Hypothalamus (tissue), 51 donors: Measurements from ENCODE around the gene C1QTNF8.
"Not testable (repeated sequence)": the region's sequence is repeated elsewhere in the genome, so short reads cannot be mapped to it uniquely, and the experiment has no call there.

Source experiments
- DNase-seq, 51 donors: peaks; one replicate each; lab custom pipeline; 2025; lab: John Stamatoyannopoulos, UW

C1QTNF8 gene

DNA sequence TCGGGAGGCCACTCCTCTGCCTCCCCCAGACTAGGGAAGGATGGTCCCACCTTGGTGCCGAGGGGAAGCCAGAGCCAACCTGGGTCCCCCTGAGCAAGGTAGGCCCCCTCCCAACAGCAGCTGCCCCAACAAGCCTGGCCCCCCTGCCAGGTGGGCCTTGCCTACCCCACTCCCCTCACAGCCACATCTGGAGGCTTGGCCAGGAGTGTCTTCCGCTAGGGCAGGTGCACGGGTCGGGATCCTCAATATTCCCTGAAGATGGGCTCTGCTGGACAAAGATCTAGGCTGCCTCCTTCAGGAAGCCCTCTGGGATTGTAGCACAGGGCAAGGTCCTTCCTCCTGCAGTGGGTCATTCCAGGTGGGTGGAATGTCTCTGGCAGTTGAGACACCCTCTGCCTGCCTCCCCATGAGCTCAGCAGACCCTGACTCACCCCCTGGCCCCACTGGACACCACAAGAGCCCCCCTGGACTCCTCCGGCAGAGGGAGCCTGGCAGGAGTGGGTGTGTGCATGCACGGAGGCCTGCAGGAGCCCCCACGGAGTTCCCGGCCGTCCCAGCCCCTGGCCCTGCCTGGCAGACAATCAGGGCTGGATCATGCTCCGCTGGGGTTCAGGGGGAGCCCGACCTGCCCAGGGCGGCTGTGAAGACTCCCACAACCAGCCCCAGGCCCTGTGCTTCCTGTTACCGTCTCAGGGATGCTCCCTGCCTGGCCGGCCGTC lies 435 bp downstream of the C1QTNF8 start:
- no peak for DNase-seq

DNA sequence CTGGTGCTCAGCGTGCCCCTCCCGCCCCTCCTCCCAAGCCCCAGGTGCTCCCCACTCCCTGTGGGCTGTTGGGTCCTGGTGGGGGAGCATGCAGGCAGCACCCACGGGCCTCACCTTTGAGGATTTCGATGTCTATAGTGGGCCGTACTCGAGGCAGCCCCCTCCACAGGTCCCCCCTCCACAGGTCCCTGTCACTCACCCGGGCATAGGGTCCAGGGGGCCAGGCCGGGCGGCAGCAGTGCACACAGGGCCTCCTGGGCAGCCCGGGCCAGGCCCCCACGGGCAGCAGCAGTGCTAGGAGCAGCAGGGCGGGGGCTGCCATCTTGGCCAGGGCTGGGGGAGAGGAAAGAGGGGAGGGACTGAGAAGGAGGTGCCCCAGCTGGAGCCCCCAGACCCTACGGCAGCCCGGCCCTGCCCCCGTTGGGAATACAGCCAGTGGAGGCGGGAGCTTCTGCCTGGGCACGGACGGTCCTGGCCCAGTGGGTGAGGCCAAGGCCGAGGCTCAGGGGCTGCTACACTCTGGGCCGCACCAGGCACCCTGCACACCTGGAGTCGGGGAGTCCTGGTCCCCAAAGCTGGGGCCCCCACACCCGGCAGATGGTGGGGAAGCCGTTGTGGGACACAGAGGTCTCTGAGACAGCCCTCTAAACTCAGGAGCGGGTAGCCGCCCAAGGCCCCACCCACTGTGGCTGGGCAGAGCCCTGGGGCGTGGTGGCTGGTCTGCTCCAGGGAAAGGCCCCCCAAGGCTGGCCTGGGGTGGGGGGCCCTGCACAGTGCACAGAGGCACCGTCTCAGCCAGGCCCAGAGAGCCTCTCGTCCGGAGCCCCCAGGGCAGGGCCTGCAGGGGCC lies 1.2 kb downstream of the C1QTNF8 start:
- no peak for DNase-seq

- DNase-seq, result no peak
Observed at GRCh38 chr16:1094124-1094479, 1.9 kb downstream of the C1QTNF8 start.

DNA sequence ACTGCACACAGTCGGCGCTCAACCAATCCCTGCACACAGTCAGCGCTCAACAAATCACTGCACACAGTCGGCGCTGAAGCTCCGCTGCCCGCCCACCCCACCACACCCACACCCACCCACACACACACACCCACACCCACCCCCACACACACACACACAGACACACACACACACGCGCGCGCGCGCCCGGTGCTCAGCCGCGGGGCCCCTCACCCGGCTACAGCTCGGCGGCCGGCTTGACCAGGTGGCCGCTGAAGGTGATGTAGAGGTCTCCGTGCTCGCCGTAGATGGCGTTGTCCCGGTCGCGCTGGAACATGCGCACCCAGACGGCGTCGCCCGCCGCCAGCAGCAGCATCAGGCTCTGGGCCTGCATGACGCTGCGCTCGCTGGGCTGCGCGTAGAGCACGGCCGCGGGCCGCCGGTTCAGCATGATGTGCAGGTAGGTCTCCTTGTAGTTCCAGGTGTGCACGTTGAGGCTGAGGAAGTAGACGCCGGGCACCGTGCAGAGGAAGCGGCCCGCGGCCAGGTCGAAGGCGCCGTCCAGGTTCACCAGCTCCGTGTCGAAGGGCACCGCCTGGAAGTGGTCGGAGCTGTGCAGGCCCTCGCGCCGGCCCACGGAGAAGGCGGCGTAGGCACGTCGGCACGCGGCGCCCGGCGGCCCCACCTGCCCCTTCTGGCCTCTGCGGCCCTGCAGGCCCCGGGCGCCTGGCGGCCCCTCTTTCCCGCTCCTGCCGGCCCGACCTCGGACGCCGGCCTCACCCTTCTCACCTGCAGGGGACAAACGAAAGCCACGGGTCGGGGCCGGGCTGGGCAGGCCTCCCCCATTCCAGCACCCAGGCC lies 2.5 kb downstream of the C1QTNF8 start:
- no peak for DNase-seq

GRCh38 chr16:1092685-1093283 lies 3.3 kb downstream of the C1QTNF8 start:
- DNase-seq, result not testable (repeated sequence)

- no peak for DNase-seq
Observed at GRCh38 chr16:1091992-1092552, 4.0 kb downstream of the C1QTNF8 start.

DNA sequence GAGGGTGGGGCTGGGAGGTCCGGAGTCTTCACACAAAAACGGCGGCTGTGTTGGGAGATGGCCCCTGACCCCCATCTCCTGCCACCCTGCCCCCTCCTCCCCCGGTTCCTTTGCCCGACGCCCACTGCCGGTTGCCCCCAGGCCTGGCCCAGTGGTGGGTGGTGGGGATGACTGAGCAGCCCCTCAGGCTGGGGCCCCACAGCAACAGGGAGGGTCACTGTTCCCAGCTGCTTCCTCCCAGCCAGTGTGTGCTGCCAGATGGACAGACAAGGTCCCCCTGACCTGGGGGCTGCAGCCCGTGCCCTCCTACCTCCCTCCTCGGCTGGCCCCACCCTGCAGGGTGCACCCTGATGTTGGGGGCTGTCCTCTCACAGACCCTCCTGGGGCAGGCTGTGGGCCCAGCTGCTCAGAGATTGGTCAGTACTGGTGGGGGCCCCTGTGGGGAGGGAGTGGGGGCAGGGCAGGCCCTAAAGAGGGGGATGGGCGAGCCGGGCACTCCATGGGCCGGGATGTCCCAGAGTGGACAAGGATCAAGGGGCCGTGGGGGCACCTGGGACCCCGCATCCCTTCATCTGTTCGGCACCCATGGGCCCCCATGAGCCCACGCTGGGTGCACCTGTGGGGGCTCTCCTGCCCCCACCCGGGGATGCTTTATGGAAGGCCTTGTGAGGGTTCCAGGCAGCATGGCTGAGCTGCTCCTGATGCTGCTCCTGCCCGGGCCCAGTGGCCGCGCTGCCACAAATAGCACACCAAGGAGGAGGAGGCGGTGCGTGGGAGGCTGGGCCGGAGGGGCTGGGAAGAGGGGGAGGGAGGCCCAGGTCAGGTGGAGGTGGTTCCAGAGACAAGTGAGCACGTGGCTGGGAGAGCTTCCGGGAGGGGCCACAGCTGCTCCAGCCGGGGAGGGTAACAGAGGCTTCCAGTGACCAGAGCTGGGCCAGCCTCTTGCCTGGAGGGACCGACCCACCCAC lies 5.1 kb downstream of the C1QTNF8 start:
- peak in 3 of 51 donors; percentile 14 to 20 (median 18) for DNase-seq

- DNase-seq, result peak in 9 of 51 donors; percentile 10 to 66 (median 22)
Observed at GRCh38 chr16:1089822-1090619, 6.0 kb downstream of the C1QTNF8 start.

DNA sequence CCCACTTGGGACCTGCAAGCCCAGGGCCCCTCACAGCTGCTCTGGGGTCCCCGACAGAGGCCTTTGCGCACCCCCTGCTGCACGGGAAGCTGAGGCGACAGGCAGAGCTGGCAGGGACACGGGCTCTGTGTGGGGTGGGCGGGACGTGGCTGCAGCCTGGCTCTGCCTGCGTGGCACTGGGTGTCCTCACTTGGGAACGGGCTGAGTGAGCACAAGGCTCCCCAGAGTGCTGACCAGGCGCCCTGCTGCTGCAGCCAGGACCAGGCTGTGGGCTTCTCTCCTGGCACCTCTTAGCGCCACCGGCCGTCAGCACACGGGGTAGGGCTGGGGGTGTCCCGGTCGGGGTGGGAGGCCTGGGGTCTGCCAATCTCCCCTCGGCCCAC lies 6.6 kb downstream of the C1QTNF8 start:
- DNase-seq, result peak in 4 of 51 donors; percentile 10 to 66 (median 16)

- DNase-seq, result no peak
Observed at GRCh38 chr16:1088295-1089170, 7.5 kb downstream of the C1QTNF8 start.

- not testable (repeated sequence) for DNase-seq
Observed at GRCh38 chr16:1086443-1086842, 9.6 kb downstream of the C1QTNF8 start.

DNA sequence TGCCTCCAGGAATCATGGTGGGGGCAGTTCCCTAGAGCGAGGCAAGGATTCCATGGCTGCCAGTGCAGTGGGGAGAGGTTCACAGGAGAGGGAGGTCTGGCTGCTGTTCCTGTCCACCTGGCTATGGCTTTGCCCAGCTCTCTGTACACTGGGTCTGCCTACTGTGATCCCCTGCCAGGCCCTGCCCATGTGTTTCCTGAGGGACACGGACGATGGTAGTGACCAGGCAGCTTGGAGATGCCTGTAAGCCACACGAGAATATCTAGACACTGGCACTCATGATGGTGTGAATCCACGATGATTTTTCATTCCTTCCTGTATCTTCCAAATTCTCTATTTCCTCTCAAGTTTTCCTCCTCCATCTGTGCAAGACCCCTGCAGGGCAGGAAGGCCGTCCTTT lies 11.1 kb downstream of the C1QTNF8 start:
- no peak for DNase-seq

DNA sequence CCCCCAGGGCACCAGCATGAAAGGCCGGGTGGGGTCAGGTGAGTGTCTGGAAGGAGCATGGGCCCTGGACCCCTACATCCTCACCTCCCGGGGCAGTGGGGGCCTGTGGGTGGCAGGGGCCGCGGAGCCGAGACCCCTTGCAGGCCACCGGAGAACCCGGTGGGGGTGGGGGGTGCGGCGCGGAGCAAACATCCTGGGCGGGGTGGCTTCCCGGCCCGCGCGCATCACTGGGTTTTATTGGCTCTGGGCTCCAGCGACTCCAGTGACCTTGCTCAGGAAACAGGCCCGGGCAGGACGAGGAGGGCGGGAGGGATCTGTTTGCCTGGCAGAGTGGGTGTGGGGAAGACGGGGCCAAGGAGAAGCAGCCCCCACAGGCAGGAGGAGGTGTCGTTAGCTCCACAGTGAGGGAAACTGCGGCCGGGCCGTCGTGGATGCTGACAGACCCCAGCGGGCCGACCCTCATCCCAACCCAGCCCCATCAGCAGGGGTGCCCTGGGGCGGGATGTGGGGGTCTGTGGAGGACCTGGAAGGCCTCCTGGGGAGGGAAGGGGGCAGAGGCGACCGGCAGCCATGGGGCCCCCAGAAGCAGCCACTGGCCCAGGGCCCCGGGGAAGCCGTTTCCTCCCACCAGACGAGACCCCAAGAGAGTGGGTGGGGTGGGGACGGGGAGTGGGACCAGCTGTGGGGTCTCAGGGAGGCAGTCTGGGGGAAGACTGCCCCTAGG lies 12.9 kb downstream of the C1QTNF8 start:
- no peak for DNase-seq

GRCh38 chr16:1082266-1082951 lies 13.6 kb downstream of the C1QTNF8 start:
- DNase-seq, result no peak

- DNase-seq, result no peak
Observed at GRCh38 chr16:1081734-1082265, 14.2 kb downstream of the C1QTNF8 start.
